ENCODE measurements around the gene LPA. TPM values are rescaled to one million over a fixed set of nuclear protein-coding genes. Genes with fewer than 3 reads are reported as not detected.

LPA gene
- total and polyA plus RNA-seq, 4 donors = 0.03 to 1.1 TPM; not detected in 2

GRCh38 chr6:160519603-160520042 lies 144.5 kb downstream of the LPA start:
- Histone ChIP-seq H3K4me1 (ENCODE audit: control insufficient read depth in 5 of 5, insufficient read depth in 5 of 5, low read length in 5 of 5) (no peaks in the 10 kb centered on the region), H3K9ac (ENCODE audit: insufficient read depth in 1 of 2, low read length in 2 of 2) (no peak overlapping the region), H3K4me3 (no peak overlapping the region), H3K9me3 (ENCODE audit: control insufficient read depth in 4 of 4, insufficient read depth in 3 of 4, low read length in 3 of 4) (no peaks in the 10 kb centered on the region), H3K27ac (ENCODE audit: low read depth in 1 of 2, low read length in 1 of 2) (peak overlapping the region in 1 of 2 donors; percentile 32), H3K27me3 (ENCODE audit: control insufficient read depth in 3 of 3, insufficient read depth in 3 of 3, low read length in 2 of 3) (no peaks in the 10 kb centered on the region), H3K36me3 (ENCODE audit: control insufficient read depth in 4 of 4, insufficient read depth in 4 of 4, low read length in 4 of 4) (no peaks in the 10 kb centered on the region)
- peak; percentile 92 for ATAC-seq (ENCODE audit: insufficient read depth, low FRiP score)
- no peak for DNase-seq
- WGBS, 2 donors = 27 to 33% methylated on average over 8 of the region's 8 CpGs
- TF ChIP-seq, protein P1, sequence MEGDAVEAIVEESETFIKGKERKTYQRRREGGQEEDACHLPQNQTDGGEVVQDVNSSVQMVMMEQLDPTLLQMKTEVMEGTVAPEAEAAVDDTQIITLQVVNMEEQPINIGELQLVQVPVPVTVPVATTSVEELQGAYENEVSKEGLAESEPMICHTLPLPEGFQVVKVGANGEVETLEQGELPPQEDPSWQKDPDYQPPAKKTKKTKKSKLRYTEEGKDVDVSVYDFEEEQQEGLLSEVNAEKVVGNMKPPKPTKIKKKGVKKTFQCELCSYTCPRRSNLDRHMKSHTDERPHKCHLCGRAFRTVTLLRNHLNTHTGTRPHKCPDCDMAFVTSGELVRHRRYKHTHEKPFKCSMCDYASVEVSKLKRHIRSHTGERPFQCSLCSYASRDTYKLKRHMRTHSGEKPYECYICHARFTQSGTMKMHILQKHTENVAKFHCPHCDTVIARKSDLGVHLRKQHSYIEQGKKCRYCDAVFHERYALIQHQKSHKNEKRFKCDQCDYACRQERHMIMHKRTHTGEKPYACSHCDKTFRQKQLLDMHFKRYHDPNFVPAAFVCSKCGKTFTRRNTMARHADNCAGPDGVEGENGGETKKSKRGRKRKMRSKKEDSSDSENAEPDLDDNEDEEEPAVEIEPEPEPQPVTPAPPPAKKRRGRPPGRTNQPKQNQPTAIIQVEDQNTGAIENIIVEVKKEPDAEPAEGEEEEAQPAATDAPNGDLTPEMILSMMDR (IDR thresholded peaks at IDR 0.05; ENCODE audit: control extremely low read depth, extremely low read depth) = no peak

- no peak overlapping the region for H3K4me3 ChIP-seq
- DNase-seq (no peak), ATAC-seq (ENCODE audit: insufficient read depth, low FRiP score) (no peak)
- H3K4me1 ChIP-seq (ENCODE audit: control insufficient read depth in 5 of 5, insufficient read depth in 5 of 5, low read length in 5 of 5) = no peaks in the 10 kb centered on the region
- H3K27me3 ChIP-seq (ENCODE audit: control insufficient read depth in 3 of 3, insufficient read depth in 3 of 3, low read length in 2 of 3) = no peaks in the 10 kb centered on the region
- TF ChIP-seq, protein P1 (IDR thresholded peaks at IDR 0.05; ENCODE audit: control extremely low read depth, extremely low read depth) = no peak
- H3K36me3 ChIP-seq (ENCODE audit: control insufficient read depth in 4 of 4, insufficient read depth in 4 of 4, low read length in 4 of 4) = no peaks in the 10 kb centered on the region
- H3K9me3 ChIP-seq (ENCODE audit: control insufficient read depth in 4 of 4, insufficient read depth in 3 of 4, low read length in 3 of 4) = no peaks in the 10 kb centered on the region
- 77 to 87% methylated on average over 4 of the region's 4 CpGs for WGBS, 2 donors
- H3K27ac ChIP-seq (ENCODE audit: low read depth in 1 of 2, low read length in 1 of 2) = no peak overlapping the region
- H3K9ac ChIP-seq (ENCODE audit: insufficient read depth in 1 of 2, low read length in 2 of 2) = no peak overlapping the region
Observed at GRCh38 chr6:160519133-160519532, 144.9 kb downstream of the LPA start.

- no peak for ATAC-seq (ENCODE audit: insufficient read depth, low FRiP score)
- Histone ChIP-seq H3K36me3 (ENCODE audit: control insufficient read depth in 4 of 4, insufficient read depth in 4 of 4, low read length in 4 of 4) (no peaks in the 10 kb centered on the region), H3K27me3 (ENCODE audit: control insufficient read depth in 3 of 3, insufficient read depth in 3 of 3, low read length in 2 of 3) (no peaks in the 10 kb centered on the region), H3K27ac (ENCODE audit: low read depth in 1 of 2, low read length in 1 of 2) (no peak overlapping the region), H3K4me3 (no peak overlapping the region), H3K9ac (ENCODE audit: insufficient read depth in 1 of 2, low read length in 2 of 2) (no peak overlapping the region), H3K9me3 (ENCODE audit: control insufficient read depth in 4 of 4, insufficient read depth in 3 of 4, low read length in 3 of 4) (no peaks in the 10 kb centered on the region), H3K4me1 (ENCODE audit: control insufficient read depth in 5 of 5, insufficient read depth in 5 of 5, low read length in 5 of 5) (no peaks in the 10 kb centered on the region)
- TF ChIP-seq, protein P1 (IDR thresholded peaks at IDR 0.05; ENCODE audit: control extremely low read depth, extremely low read depth) = no peak
- 69 to 77% methylated on average over 3 of the region's 3 CpGs for WGBS, 2 donors
- no peak for DNase-seq
Observed at GRCh38 chr6:160513836-160514235, 150.2 kb downstream of the LPA start.

- Histone ChIP-seq H3K36me3 (ENCODE audit: control insufficient read depth in 4 of 4, insufficient read depth in 4 of 4, low read length in 4 of 4) (no peaks in the 10 kb centered on the region), H3K27ac (ENCODE audit: low read depth in 1 of 2, low read length in 1 of 2) (no peak overlapping the region), H3K4me3 (no peak overlapping the region), H3K9me3 (ENCODE audit: control insufficient read depth in 4 of 4, insufficient read depth in 3 of 4, low read length in 3 of 4) (no peaks in the 10 kb centered on the region), H3K9ac (ENCODE audit: insufficient read depth in 1 of 2, low read length in 2 of 2) (no peak overlapping the region), H3K27me3 (ENCODE audit: control insufficient read depth in 3 of 3, insufficient read depth in 3 of 3, low read length in 2 of 3) (no peaks in the 10 kb centered on the region), H3K4me1 (ENCODE audit: control insufficient read depth in 5 of 5, insufficient read depth in 5 of 5, low read length in 5 of 5) (no peaks in the 10 kb centered on the region)
- DNase-seq (no peak), ATAC-seq (ENCODE audit: insufficient read depth, low FRiP score) (no peak)
- TF ChIP-seq, protein P1 (IDR thresholded peaks at IDR 0.05; ENCODE audit: control extremely low read depth, extremely low read depth) = no peak
- 79 to 83% methylated on average over 4 of the region's 4 CpGs for WGBS, 2 donors
Observed at GRCh38 chr6:160510976-160511617, 153.0 kb downstream of the LPA start.

All from lung (tissue), 12 donors.